ENCODE data around the gene CNTRL. TPM values are rescaled to one million over a fixed set of nuclear protein-coding genes. Genes with fewer than 3 reads are reported as not detected.

Gene CNTRL
- total and polyA plus RNA-seq, 2 donors (not counting 1 experiment from before 2014, with no cell fraction given): 40.0 to 146 TPM

- POLR2A ChIA-PET: no interaction called here
- no CpG with 5 or more reads among the region's 1 CpG for WGBS (ENCODE audit: insufficient coverage)
- no peak overlapping the region for H3K4me3 ChIP-seq (ENCODE audit: control extremely low read depth in 1 of 5, extremely low read depth in 1 of 5, insufficient read depth in 1 of 5, low read depth in 2 of 5, low read length in 4 of 5)
- CTCF ChIA-PET: interaction anchor here (0.7 kb wide), 1 partner anchor 106 kb away, joined by 3 read pairs; no protein-coding TSS in a partner anchor
- no peak overlapping the region for H2AFZ ChIP-seq (ENCODE audit: insufficient read depth, low read depth, low read length, poor library complexity, severe bottlenecking)
- H3K36me3 ChIP-seq (replicated peaks in 1 of 2; ENCODE audit: control extremely low read depth in 1 of 2, control insufficient read depth in 1 of 2, extremely low read depth in 1 of 2, insufficient read depth in 2 of 2, low read length in 1 of 2): peaks cover 0 to 24% of the 10 kb centered on the region in 2 experiments
- Mint-ChIP-seq H3K4me1 (peaks cover 20% of the 10 kb centered on the region), H3K27ac (no peak overlapping the region), H3K4me3 (no peak overlapping the region), H3K27me3 (no peaks in the 10 kb centered on the region), H3K9me3 (ENCODE audit: insufficient read depth) (no peaks in the 10 kb centered on the region)
- peaks cover 10% of the 10 kb centered on the region for H3K79me2 ChIP-seq (ENCODE audit: control insufficient read depth, insufficient read depth, low read length)
- no peaks in the 10 kb centered on the region for H3K9me3 ChIP-seq (ENCODE audit: control extremely low read depth in 1 of 3, control insufficient read depth in 2 of 3, insufficient read depth in 1 of 3, low read length in 2 of 3)
- DNase-seq (no peak), ATAC-seq (ENCODE audit: low read depth) (no peak)
- intact Hi-C loops (cut with micrococcal nuclease): no loop called here
- H3K27ac ChIP-seq (ENCODE audit: low read length in 2 of 2): no peak overlapping the region
- no peak for TF ChIP-seq EZH2 (IDR thresholded peaks at IDR 0.05; ENCODE audit: borderline replicate concordance, insufficient read depth, low read depth, low read length, poor library complexity, severe bottlenecking)
- no peak for TF ChIP-seq CTCF (IDR thresholded peaks at IDR 0.05)
- peaks cover 0 to 5% of the 10 kb centered on the region in 2 donors for H3K4me1 ChIP-seq (ENCODE audit: control insufficient read depth in 2 of 2, insufficient read depth in 2 of 2, low read length in 2 of 2)
- H3K9ac ChIP-seq (ENCODE audit: low read length): no peak overlapping the region
- no peaks in the 10 kb centered on the region for H3K27me3 ChIP-seq (replicated peaks in 1 of 4; ENCODE audit: control extremely low read depth in 1 of 4, control insufficient read depth in 3 of 4, insufficient read depth in 4 of 4, low read length in 3 of 4)
- no peak overlapping the region for H3K4me2 ChIP-seq (replicated peaks; ENCODE audit: low read depth, low read length, poor library complexity, severe bottlenecking)
- no peaks in the 10 kb centered on the region for H4K20me1 ChIP-seq (ENCODE audit: control insufficient read depth, insufficient read depth, low read length, poor library complexity, severe bottlenecking)
These were observed 33.1 kb downstream of the CNTRL start for GRCh38 chr9:121107881-121108280.

- peaks cover 11% of the 10 kb centered on the region for H3K79me2 ChIP-seq (ENCODE audit: control insufficient read depth, insufficient read depth, low read length)
- no peak overlapping the region for H3K4me3 Mint-ChIP-seq
- H3K9ac ChIP-seq (ENCODE audit: low read length): no peak overlapping the region
- peaks cover 0 to 2% of the 10 kb centered on the region in 2 donors for H3K4me1 ChIP-seq (ENCODE audit: control insufficient read depth in 2 of 2, insufficient read depth in 2 of 2, low read length in 2 of 2)
- no peak overlapping the region for H3K4me2 ChIP-seq (replicated peaks; ENCODE audit: low read depth, low read length, poor library complexity, severe bottlenecking)
- H2AFZ ChIP-seq (ENCODE audit: insufficient read depth, low read depth, low read length, poor library complexity, severe bottlenecking): no peak overlapping the region
- no peaks in the 10 kb centered on the region for H3K9me3 ChIP-seq (ENCODE audit: control extremely low read depth in 1 of 3, control insufficient read depth in 2 of 3, insufficient read depth in 1 of 3, low read length in 2 of 3)
- intact Hi-C loops (cut with micrococcal nuclease): no loop called here
- ATAC-seq (ENCODE audit: low read depth) (no peak), DNase-seq (no peak)
- H3K27me3 ChIP-seq (replicated peaks in 1 of 4; ENCODE audit: control extremely low read depth in 1 of 4, control insufficient read depth in 3 of 4, insufficient read depth in 4 of 4, low read length in 3 of 4): no peaks in the 10 kb centered on the region
- peak overlapping the region in 1 of 2 donors; percentile 23 for H3K27ac ChIP-seq (ENCODE audit: low read length in 2 of 2)
- CTCF ChIA-PET: no interaction called here
- POLR2A ChIA-PET: no interaction called here
- peaks cover 6% of the 10 kb centered on the region for H3K4me1 Mint-ChIP-seq
- H4K20me1 ChIP-seq (ENCODE audit: control insufficient read depth, insufficient read depth, low read length, poor library complexity, severe bottlenecking): no peaks in the 10 kb centered on the region
- no peak for TF ChIP-seq CTCF (IDR thresholded peaks at IDR 0.05)
- no peak for TF ChIP-seq EZH2 (IDR thresholded peaks at IDR 0.05; ENCODE audit: borderline replicate concordance, insufficient read depth, low read depth, low read length, poor library complexity, severe bottlenecking)
- no peak overlapping the region for H3K27ac Mint-ChIP-seq
- H3K36me3 ChIP-seq (replicated peaks in 1 of 2; ENCODE audit: control extremely low read depth in 1 of 2, control insufficient read depth in 1 of 2, extremely low read depth in 1 of 2, insufficient read depth in 2 of 2, low read length in 1 of 2): peaks cover 13 to 35% of the 10 kb centered on the region in 2 experiments
- H3K27me3 Mint-ChIP-seq: no peaks in the 10 kb centered on the region
- H3K9me3 Mint-ChIP-seq (ENCODE audit: insufficient read depth): no peaks in the 10 kb centered on the region
- no CpG with 5 or more reads among the region's 1 CpG for WGBS (ENCODE audit: insufficient coverage)
- H3K4me3 ChIP-seq (ENCODE audit: control extremely low read depth in 1 of 5, extremely low read depth in 1 of 5, insufficient read depth in 1 of 5, low read depth in 2 of 5, low read length in 4 of 5): no peak overlapping the region
These were observed 40.7 kb downstream of the CNTRL start for GRCh38 chr9:121115466-121115865.
